Activated CD8-positive, alpha-beta memory T cell treated with anti-CD3 and anti-CD28 coated beads for 36 hours (primary cell): ENCODE results near the gene CAPN3. TPM values are rescaled to one million over a fixed set of nuclear protein-coding genes. Genes with fewer than 3 reads are reported as not detected.

Source experiments
- CTCF ChIA-PET: fragments of 350-600 bp; sonication (Branson Sonifier 250); formaldehyde crosslinking; loops from one replicate; lab custom pipeline; 2021; ENCODE audit warnings: antibody characterized with exemption; lab: Charles Lee
- POLR2A ChIA-PET: fragments of 350-600 bp; sonication (Branson Sonifier 250); formaldehyde crosslinking; loops from one replicate; lab custom pipeline; 2021; ENCODE audit warnings: antibody characterized with exemption; lab: Charles Lee
- total RNA-seq, 2 experiments: library from RNA; stranded (reverse); gene quantifications; one replicate each; pipeline ENCODE4 v1.2.3, GENCODE V29; 2021

CAPN3 gene
- total RNA-seq, 2 experiments from 2014 or later, result 2.5 to 3.2 TPM

GRCh38 chr15:42353061-42353460 lies 6.2 kb upstream of the CAPN3 start:
- ChIA-PET CTCF (no interaction called here), POLR2A (no interaction called here)

GRCh38 chr15:42354824-42355223 lies 4.5 kb upstream of the CAPN3 start:
- CTCF ChIA-PET, result no interaction called here
- POLR2A ChIA-PET, result no interaction called here

- ChIA-PET CTCF (no interaction called here), POLR2A (no interaction called here)
Observed at GRCh38 chr15:42355291-42355690, 4.0 kb upstream of the CAPN3 start.

GRCh38 chr15:42356851-42357250 lies 2.5 kb upstream of the CAPN3 start:
- CTCF ChIA-PET, result no interaction called here
- POLR2A ChIA-PET, result no interaction called here

- POLR2A ChIA-PET, result no interaction called here
Observed at GRCh38 chr15:42358141-42358540, 1.2 kb upstream of the CAPN3 start.

GRCh38 chr15:42359985-42360384 lies 684 bp downstream of the CAPN3 start:
- POLR2A ChIA-PET, result no interaction called here

More at GRCh38 chr15:42358141-42358540, 1.2 kb upstream of the CAPN3 start:
- CTCF ChIA-PET, result no interaction called here

GRCh38 chr15:42360535-42361112 lies 1.3 kb downstream of the CAPN3 start:
- ChIA-PET POLR2A (no interaction called here), CTCF (no interaction called here)

More at GRCh38 chr15:42359985-42360384, 684 bp downstream of the CAPN3 start:
- CTCF ChIA-PET, result no interaction called here

GRCh38 chr15:42363487-42363886 lies 4.2 kb downstream of the CAPN3 start:
- CTCF ChIA-PET, result no interaction called here
- POLR2A ChIA-PET, result no interaction called here

- ChIA-PET CTCF (no interaction called here), POLR2A (no interaction called here)
Observed at GRCh38 chr15:42363942-42364341, 4.6 kb downstream of the CAPN3 start.

GRCh38 chr15:42364529-42364928 lies 5.2 kb downstream of the CAPN3 start:
- POLR2A ChIA-PET, result no interaction called here
- CTCF ChIA-PET, result no interaction called here

GRCh38 chr15:42365921-42366550 lies 6.7 kb downstream of the CAPN3 start:
- ChIA-PET POLR2A (no interaction called here), CTCF (interaction anchor here (0.7 kb wide), 1 partner anchor 9 kb away, joined by 3 read pairs; no protein-coding TSS in a partner anchor)

- POLR2A ChIA-PET, result no interaction called here
Observed at GRCh38 chr15:42367041-42367440, 7.7 kb downstream of the CAPN3 start.

GRCh38 chr15:42368096-42368495 lies 8.8 kb downstream of the CAPN3 start:
- ChIA-PET POLR2A (no interaction called here), CTCF (no interaction called here)

More at GRCh38 chr15:42367041-42367440, 7.7 kb downstream of the CAPN3 start:
- CTCF ChIA-PET, result no interaction called here

GRCh38 chr15:42371096-42371495 lies 11.8 kb downstream of the CAPN3 start:
- POLR2A ChIA-PET, result no interaction called here
- CTCF ChIA-PET, result no interaction called here

- ChIA-PET CTCF (no interaction called here), POLR2A (no interaction called here)
Observed at GRCh38 chr15:42373274-42373673, 14.0 kb downstream of the CAPN3 start.

GRCh38 chr15:42373936-42374335 lies 14.6 kb downstream of the CAPN3 start:
- POLR2A ChIA-PET, result no interaction called here
- CTCF ChIA-PET, result no interaction called here

GRCh38 chr15:42374810-42375209 lies 15.5 kb downstream of the CAPN3 start:
- ChIA-PET CTCF (interaction anchor here (0.5 kb wide), 2 partner anchors 8 to 137 kb away, joined by 3 to 4 read pairs; no protein-coding TSS in a partner anchor), POLR2A (interaction anchor here (0.6 kb wide), 1 partner anchor 759 kb away, joined by 3 read pairs; the partner anchor contains the start of gene TMEM62)

- CTCF ChIA-PET, result interaction anchor here (0.5 kb wide), 2 partner anchors 9 to 137 kb away, joined by 3 to 4 read pairs; no protein-coding TSS in a partner anchor
- POLR2A ChIA-PET, result interaction anchor here (0.6 kb wide), 1 partner anchor 758 kb away, joined by 3 read pairs; the partner anchor contains the start of gene TMEM62
Observed at GRCh38 chr15:42375252-42375651, 16.0 kb downstream of the CAPN3 start.

- ChIA-PET POLR2A (no interaction called here), CTCF (no interaction called here)
Observed at GRCh38 chr15:42375941-42376340, 16.6 kb downstream of the CAPN3 start.

GRCh38 chr15:42378011-42378410 lies 18.7 kb downstream of the CAPN3 start:
- CTCF ChIA-PET, result no interaction called here
- POLR2A ChIA-PET, result no interaction called here

GRCh38 chr15:42384597-42384996 lies 25.3 kb downstream of the CAPN3 start:
- CTCF ChIA-PET, result no interaction called here
- POLR2A ChIA-PET, result no interaction called here
